Astrocyte of the spinal cord (primary cell): ENCODE results near the gene RETREG1.
A peak's percentile ranks its signal among the peaks of the same experiment; 100 is the strongest.
"Not testable (repeated sequence)": the region's sequence is repeated elsewhere in the genome, so short reads cannot be mapped to it uniquely, and the experiment has no call there.

Experiments
- DNase-seq: peaks from one replicate; pipeline ENCODE4 v3.0.0; 2011; ENCODE audit warnings: low read depth, low spot score
- H3K4me3 ChIP-seq: 2 replicates; pipeline ENCODE4 v1.5.1; 2011; ENCODE audit warnings: low read depth, mild to moderate bottlenecking, low read length, moderate library complexity
- CTCF ChIP-seq: IDR thresholded peaks from 2 replicates; pipeline ENCODE4 v1.5.1; 2012; ENCODE audit warnings: low read depth, mild to moderate bottlenecking, low read length, inconsistent platforms
- in situ Hi-C: cut with HindIII; loops from 2 replicates; pipeline ENCODE4 v1.10.0; 2017; ENCODE audit warnings: low sequenced_read_pairs

RETREG1 gene

GRCh38 chr5:16546732-16547131 lies 70.1 kb downstream of the RETREG1 start:
- H3K4me3 ChIP-seq = no peak overlapping the region
- in situ Hi-C loops = no loop called here
- no peak for DNase-seq
- TF ChIP-seq CTCF = no peak

DNA sequence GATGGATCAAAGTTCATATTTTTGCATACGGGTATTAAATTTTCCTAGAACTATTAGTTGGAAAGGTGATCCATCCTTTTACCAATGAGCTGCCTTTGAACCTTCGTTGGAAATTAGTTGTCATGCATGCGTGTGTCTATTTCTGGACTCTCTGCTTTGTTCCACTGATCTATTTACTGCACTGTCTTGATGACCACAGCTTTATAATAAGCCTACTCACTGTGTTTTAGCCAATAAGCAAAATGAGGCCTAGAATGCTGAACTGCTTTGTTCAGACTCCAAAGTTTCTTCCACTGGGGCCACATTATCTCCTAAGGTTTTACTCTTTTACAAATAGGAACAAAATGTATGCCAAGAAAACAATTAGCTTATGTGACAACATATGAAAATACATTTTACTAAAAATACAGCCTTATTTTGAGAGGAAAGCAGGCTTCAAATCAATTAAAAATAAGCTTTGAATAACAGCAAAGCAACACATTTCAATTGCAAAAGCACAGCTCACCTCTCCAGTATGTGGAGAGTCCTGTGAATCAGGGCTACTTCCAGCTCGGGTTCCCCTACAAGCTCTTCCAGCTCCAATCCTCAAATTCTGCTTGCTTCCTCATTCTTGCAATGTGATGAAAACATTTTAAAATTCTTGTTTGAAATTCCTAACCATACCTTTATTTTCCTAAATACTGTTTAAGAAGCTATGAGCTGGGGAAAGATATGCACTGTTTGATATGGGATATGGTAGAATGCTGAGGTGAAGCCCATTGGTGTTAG lies 72.0 kb downstream of the RETREG1 start:
- no peak for TF ChIP-seq CTCF
- no peak overlapping the region for H3K4me3 ChIP-seq
- no peak for DNase-seq
- in situ Hi-C loops = no loop called here

- H3K4me3 ChIP-seq, in situ Hi-C loops: not testable (repeated sequence)
- peak; percentile 71 for DNase-seq
Measured at GRCh38 chr5:16543206-16543605, 73.6 kb downstream of the RETREG1 start.

GRCh38 chr5:16542236-16542635 lies 74.6 kb downstream of the RETREG1 start:
- no peak for TF ChIP-seq CTCF
- no peak overlapping the region for H3K4me3 ChIP-seq
- in situ Hi-C loops = no loop called here
- DNase-seq = no peak

- H3K4me3 ChIP-seq, DNase-seq, in situ Hi-C loops: not testable (repeated sequence)
Measured at GRCh38 chr5:16541592-16541991, 75.2 kb downstream of the RETREG1 start.

GRCh38 chr5:16540421-16540820 lies 76.4 kb downstream of the RETREG1 start:
- in situ Hi-C loops = no loop called here
- no peak overlapping the region for H3K4me3 ChIP-seq
- peak; percentile 75 for DNase-seq
- TF ChIP-seq CTCF = no peak

DNA sequence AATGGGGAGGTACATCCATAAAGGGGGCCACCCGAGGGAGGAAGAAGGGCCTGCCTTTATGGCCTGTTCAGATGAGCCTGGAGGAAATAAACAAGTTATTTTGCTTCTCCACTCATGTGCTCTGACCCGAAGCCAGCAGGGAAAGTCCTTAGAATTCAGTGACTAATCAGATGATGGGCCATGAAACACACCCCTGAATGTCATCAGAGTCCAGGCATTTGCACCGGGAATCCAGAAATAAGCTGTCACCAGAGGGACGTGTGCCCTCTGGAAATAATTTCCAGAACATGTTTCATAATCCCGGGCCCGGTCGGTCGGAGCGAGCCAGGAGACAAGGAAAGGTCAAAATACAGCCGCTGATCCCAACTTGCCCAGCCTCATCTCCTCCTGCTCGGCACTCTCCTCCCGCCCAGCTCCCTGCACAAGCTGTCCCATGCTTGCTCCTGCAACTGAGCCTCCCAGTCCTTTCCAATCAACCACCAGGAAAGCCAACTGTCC lies 77.6 kb downstream of the RETREG1 start:
- H3K4me3 ChIP-seq = no peak overlapping the region
- peak; percentile 63 for DNase-seq
- in situ Hi-C loops = no loop called here
- TF ChIP-seq CTCF = no peak

- H3K4me3 ChIP-seq = no peak overlapping the region
- in situ Hi-C loops = no loop called here
- no peak for DNase-seq
- TF ChIP-seq CTCF = no peak
Measured at GRCh38 chr5:16538006-16538405, 78.8 kb downstream of the RETREG1 start.
